LHCN-M2 (cell line): Measurements from ENCODE around the gene VPS37B. TPM values are rescaled to one million over a fixed set of nuclear protein-coding genes. Genes with fewer than 3 reads are reported as not detected.
A peak's percentile ranks its signal among the peaks of the same experiment; 100 is the strongest.

Experiments
- DNase-seq: peaks from one replicate; pipeline ENCODE4 v3.0.0-alpha.2; 2012; ENCODE audit warnings: low read depth
- total RNA-seq: library from RNA; depleted of rRNA; stranded (reverse); fragments of >200 nt; gene quantifications from 2 replicates; pipeline ENCODE4 v1.2.3, GENCODE V29; 2014

Gene VPS37B
- total RNA-seq, 1 experiment from 2014 or later: 62.8 TPM

DNA sequence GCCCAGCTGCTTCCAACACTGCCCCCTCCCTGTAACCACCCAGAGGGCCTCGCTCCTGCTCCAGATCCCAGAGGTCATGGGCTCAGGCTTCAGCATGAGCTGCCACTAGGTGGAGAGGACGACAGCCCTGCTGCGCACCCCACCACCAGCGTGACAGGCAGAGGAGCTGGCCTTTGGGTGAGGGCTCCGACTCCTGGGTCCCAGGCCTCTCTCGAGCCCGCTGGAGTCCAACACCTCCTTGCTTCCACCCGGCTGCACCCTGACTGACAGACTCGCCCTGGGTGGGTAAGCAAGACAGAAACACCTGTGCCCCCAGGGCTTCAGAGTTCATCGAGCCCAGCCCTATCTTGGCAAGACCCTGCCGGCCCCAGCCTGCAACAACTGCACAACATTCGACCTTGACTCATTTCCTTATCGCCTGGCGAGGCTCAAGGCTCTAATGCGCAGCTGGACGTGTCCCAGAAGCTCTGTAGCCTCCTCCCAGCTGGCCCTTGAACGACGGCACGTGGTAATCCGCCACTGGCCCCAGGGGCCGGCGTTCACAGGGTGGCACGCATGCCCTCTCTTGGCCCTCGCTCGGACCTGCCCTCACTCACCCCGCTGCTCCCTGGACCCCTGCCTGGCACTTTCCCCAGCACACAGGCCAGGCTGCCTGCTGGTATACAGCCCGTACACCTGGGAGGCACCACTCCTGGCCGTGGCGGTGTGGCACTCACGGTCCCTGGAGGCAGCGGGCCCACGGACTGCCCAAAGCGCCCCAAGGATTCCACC lies 28.0 kb downstream of the VPS37B start:
- DNase-seq: no peak

GRCh38 chr12:122866950-122867607 lies 28.8 kb downstream of the VPS37B start:
- no peak for DNase-seq

DNA sequence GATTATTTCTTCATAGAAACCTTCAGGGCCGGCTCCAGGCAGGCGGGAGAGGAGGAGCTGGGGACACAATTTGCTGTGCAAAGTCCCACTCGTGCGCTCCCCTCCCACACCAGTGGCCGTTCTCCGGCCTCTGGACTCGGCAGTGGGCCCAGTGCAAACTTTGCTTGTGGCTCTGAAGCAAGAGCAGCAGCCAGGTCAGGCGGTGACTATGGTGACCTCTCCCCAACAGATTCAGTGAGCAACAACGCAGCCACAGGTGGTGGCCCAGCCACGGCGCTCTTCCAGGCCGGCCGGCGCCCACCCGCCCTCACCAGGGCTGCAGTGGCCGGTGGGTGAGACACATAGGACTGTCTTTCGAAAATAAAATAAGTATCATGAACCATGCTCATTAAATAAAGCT lies 29.5 kb downstream of the VPS37B start:
- no peak for DNase-seq

DNA sequence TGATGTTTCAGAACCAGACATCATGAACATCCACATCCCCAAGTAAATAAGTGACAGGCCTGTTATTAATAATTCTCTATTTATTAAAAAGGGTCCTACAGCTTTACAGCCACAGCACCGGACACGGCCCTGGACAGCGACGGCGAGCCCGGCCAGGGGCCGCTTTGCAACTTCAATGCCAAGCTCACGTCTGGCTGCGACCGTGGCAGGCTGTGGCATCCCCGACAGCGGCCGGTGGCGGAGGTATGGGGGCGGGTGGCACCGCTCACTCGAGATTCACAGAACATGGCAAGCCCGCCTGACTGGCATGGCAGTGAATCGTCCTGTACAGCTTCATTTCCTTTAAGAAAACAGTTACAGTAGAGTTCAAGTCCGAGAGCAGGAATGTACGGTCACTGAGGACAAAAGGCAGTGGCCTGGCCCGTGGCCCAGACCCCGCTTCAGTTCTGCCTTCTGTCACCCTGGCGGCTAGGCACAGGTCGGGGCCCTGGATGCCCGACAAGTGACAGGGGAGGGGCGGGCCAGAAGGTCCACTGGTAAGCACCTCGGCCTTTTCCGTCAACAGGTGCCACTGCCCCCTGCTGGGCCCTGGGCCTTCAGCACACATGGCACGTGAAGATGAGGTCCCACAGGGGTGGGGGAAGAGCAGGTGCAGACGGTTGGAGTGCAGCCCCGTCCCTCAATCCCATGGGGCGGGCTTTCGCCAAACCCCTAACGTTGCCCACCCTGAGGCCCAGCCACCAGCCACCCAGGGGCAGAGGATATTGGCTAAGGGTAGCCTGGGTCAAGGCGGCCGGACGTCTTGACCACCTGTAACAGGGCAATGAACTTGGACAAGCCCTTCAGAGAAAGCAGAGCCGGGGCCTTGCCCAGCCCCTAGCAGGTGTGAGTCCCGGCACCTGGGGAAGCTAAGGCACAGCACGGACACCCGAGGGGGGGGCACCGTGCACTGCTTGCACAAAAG lies 30.4 kb downstream of the VPS37B start:
- DNase-seq: no peak

DNA sequence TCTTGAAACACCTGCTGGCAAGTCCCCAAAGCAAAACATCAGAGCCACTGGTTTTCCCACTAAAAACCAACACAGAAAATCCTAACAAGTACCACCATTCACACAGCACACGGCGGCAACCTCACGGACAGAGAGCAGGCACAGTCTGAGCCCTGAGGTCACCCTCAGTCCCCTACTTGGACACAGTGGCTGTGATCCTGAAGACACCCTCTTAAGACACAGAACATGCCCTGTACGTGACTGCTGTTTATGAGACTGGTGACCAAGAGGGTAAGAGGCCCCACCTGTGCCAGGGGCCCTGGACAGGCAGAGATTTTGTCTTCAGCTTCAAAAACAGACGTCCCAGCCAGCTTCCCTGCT lies 31.1 kb downstream of the VPS37B start:
- no peak for DNase-seq

- no peak for DNase-seq
These were observed 32.8 kb downstream of the VPS37B start for GRCh38 chr12:122862872-122863701.

DNA sequence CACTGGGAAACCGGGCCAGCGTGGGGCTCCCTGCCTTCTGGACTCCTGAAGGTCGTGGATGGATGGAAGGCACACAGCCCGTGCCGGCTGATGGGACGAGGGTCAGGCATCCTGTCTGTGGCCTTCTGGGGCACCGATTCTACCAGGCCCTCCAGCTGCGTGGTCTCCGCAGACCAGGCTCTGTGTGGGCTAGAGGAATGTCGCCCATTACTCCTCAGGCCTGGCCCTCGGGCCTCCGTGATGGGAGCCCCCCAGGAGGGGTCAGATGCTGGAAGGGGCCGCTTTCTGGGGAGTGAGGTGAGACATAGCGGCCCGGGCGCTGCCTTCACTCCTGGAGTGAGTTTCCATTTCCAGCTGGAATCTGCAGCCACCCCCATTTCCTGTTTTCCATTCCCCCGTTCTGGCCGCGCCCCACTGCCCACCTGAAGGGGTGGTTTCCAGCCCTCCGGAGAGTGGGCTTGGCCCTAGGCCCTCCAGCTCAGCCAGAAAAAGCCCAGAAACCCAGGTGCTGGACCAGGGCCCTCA lies 33.8 kb downstream of the VPS37B start:
- DNase-seq: no peak

DNA sequence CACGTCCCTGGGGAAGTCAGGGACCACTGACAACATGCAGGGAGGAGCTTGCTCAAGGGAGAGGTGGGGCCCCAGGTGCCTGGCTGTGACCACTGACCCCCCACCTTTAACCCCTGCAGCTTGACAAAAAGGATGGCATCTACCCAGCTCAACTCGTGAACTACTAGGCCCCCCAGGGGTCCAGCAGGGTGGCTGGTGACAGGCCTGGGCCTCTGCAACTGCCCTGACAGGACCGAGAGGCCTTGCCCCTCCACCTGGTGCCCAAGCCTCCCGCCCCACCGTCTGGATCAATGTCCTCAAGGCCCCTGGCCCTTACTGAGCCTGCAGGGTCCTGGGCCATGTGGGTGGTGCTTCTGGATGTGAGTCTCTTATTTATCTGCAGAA lies 34.3 kb downstream of the VPS37B start:
- DNase-seq: no peak

DNA sequence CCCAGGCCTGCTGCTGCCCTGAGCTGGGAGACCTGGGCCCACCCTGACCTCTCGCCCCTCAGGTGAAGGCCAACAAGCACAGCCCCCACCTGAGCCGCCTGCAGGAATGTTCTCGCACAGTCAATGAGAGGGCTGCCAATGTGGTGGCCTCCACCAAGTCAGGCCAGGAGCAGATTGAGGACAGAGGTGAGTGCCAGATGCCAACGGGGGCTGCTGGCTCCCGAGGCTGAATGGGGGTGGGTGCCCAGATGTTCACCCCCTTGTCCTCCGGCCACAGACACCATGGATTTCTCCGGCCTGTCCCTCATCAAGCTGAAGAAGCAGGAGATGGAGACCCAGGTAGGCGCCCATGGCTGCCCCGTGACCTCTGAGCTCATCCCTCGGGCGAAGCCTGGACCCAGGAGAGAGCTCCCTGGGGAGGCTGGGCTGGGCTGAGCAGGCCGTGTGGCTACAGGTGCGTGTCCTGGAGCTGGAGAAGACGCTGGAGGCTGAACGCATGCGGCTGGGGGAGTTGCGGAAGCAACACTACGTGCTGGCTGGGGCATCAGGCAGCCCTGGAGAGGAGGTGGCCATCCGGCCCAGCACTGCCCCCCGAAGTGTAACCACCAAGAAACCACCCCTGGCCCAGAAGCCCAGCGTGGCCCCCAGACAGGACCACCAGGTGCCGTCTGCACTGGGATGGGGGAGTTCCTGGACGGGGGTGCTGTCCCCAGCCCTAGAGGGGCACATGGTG lies 34.9 kb downstream of the VPS37B start:
- no peak for DNase-seq

- DNase-seq: peak; percentile 71
These were observed 35.7 kb downstream of the VPS37B start for GRCh38 chr12:122860040-122860853.

DNA sequence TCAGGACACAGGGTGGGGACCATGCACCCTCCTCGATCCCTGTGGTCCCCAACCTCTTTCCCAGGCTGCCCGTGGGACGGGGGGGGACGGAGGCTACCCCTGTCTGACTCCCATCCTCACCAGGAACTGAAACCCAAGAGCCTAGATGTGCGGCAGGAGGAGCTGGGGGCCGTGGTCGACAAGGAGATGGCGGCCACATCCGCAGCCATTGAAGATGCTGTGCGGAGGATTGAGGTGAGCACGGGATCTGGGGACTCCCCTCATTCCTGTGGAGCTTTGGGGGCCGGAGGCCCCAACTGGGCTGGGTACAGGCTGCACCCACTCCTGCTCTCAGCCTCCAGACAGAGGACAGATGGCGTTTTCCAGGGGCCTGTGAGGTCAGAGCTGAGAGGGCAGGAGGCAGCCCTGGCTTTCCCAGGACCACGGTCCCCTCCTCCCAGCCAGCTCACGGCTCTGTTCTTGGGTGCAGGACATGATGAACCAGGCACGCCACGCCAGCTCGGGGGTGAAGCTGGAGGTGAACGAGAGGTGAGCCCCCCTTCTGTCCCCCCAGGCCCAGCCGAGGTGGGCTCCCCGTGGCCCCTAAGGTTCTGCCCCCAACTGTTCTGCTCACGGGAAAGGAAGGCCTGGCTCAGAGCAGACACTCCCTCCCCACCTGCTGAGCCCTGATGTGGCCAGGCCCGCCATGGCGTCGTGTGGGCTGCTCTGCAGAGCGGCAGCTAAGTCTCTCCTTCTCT lies 36.5 kb downstream of the VPS37B start:
- no peak for DNase-seq

- no peak for DNase-seq
These were observed 37.2 kb downstream of the VPS37B start for GRCh38 chr12:122858591-122859302.

DNA sequence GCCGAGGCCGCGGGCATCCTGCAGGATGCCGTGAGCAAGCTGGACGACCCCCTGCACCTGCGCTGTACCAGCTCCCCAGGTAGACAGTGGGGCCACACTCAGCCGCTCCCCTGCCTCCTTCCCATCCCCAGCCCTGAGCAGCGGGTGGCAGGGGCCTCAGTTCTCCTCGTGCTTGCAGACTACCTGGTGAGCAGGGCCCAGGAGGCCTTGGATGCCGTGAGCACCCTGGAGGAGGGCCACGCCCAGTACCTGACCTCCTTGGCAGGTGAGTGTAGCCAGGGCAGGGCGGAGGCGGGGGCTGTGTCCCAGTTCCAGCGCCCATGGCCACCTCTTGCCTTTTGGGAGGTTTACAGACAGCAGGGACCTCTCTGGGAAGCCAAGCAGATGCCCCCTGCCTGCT lies 37.8 kb downstream of the VPS37B start:
- no peak for DNase-seq

- peak; percentile 30 for DNase-seq
These were observed 38.8 kb downstream of the VPS37B start for GRCh38 chr12:122856999-122857671.

GRCh38 chr12:122855928-122856831 lies 39.7 kb downstream of the VPS37B start:
- no peak for DNase-seq

- DNase-seq: no peak
These were observed 40.7 kb downstream of the VPS37B start for GRCh38 chr12:122855071-122855829.
